PFSK-1 (cell line): Measurements from ENCODE around the gene UTP4.

Experiments used
- FOXP2 ChIP-seq: optimal IDR thresholded peaks from 2 replicates; pipeline ENCODE3; 2011; ENCODE audit warnings: borderline replicate concordance, control low read depth, inconsistent platforms; ENCODE audit not compliant: insufficient read depth; ENCODE audit errors: extremely low read length, extremely low read depth
- POLR2AphosphoS5 ChIP-seq: IDR thresholded peaks from 2 replicates; pipeline ENCODE4 v1.6.1; 2012; ENCODE audit warnings: low read depth, mild to moderate bottlenecking, control low read depth, low read length, moderate library complexity
- REST ChIP-seq, 2 experiments: IDR thresholded peaks; 2 replicates each; pipeline versions ENCODE4 v1.6.1 to v1.8.0; 2011 to 2012; ENCODE audit warnings: low read depth in 2 of 2, low read length in 2 of 2, control low read depth in 1 of 2, inconsistent platforms in 1 of 2, mild to moderate bottlenecking in 1 of 2, moderate library complexity in 1 of 2; ENCODE audit not compliant: insufficient read depth in 1 of 2
- SIN3A ChIP-seq: IDR thresholded peaks from 2 replicates; pipeline ENCODE4 v1.6.1; 2012; ENCODE audit warnings: mild to moderate bottlenecking, low read length, moderate library complexity, borderline replicate concordance; ENCODE audit not compliant: insufficient read depth
- TAF1 ChIP-seq: IDR thresholded peaks from 2 replicates; pipeline ENCODE4 v1.6.1; 2012; ENCODE audit warnings: low read length, control low read depth, borderline replicate concordance; ENCODE audit not compliant: insufficient read depth

Gene UTP4

GRCh38 chr16:69127966-69128510 is 4.4 kb upstream of the UTP4 start:
- no peak for TF ChIP-seq FOXP2
- TF ChIP-seq POLR2AphosphoS5, result no peak
- no peak for TF ChIP-seq TAF1
- TF ChIP-seq SIN3A, result no peak
- TF ChIP-seq REST (IDR thresholded peaks at IDR 0.05; ENCODE audit: insufficient read depth in 1 of 2, low read depth in 2 of 2, low read length in 2 of 2), result no peak

GRCh38 chr16:69130461-69130860 is 2.0 kb upstream of the UTP4 start:
- TF ChIP-seq FOXP2 (no peak), REST (IDR thresholded peaks at IDR 0.05; ENCODE audit: insufficient read depth in 1 of 2, low read depth in 2 of 2, low read length in 2 of 2) (no peak), POLR2AphosphoS5 (0 out of 2 replicates have a peak, but pooled peaks have one; percentile 9), TAF1 (no peak), SIN3A (no peak)

- TF ChIP-seq POLR2AphosphoS5, result peak; percentile 18; the same call in 1 of the 2 replicates
- TF ChIP-seq FOXP2, result no peak
- TF ChIP-seq TAF1, result no peak
- TF ChIP-seq REST (IDR thresholded peaks at IDR 0.05; ENCODE audit: insufficient read depth in 1 of 2, low read depth in 2 of 2, low read length in 2 of 2), result no peak
These were observed 1.1 kb upstream of the UTP4 start for GRCh38 chr16:69131167-69131838.

GRCh38 chr16:69131839-69132423 is 518 bp upstream of the UTP4 start:
- peak; percentile 49 for TF ChIP-seq FOXP2
- no peak for TF ChIP-seq POLR2AphosphoS5

- TF ChIP-seq SIN3A (no peak), FOXP2 (no peak), TAF1 (no peak), REST (IDR thresholded peaks at IDR 0.05; ENCODE audit: insufficient read depth in 1 of 2, low read depth in 2 of 2, low read length in 2 of 2) (no peak), POLR2AphosphoS5 (no peak)
These were observed 1.0 kb downstream of the UTP4 start for GRCh38 chr16:69133373-69133954.
